Fibroblast of lung (primary cell): Measurements from ENCODE around the gene XPO6. TPM values are rescaled to one million over a fixed set of nuclear protein-coding genes. Genes with fewer than 3 reads are reported as not detected.

Source experiments
- DNase-seq, 2 donors: peaks; one replicate each; pipeline versions ENCODE4 v3.0.0 to v3.0.0-alpha.2; 2010; ENCODE audit warnings: low read depth in 2 of 2
- H2AFZ ChIP-seq: 2 replicates; pipeline ENCODE4 v1.5.1; 2012; ENCODE audit warnings: low read length, control low read depth, inconsistent platforms
- H3K27ac ChIP-seq: 2 replicates; pipeline ENCODE4 v1.5.1; 2011; ENCODE audit warnings: low read length, control low read depth; ENCODE audit not compliant: insufficient read depth
- H3K27me3 ChIP-seq: 2 replicates; pipeline ENCODE4 v1.5.1; 2011; ENCODE audit warnings: mild to moderate bottlenecking, low read length; ENCODE audit not compliant: control insufficient read depth, insufficient read depth
- H3K36me3 ChIP-seq: 2 replicates; pipeline ENCODE4 v1.5.1; 2011; ENCODE audit warnings: low read length; ENCODE audit not compliant: control insufficient read depth, insufficient read depth
- H3K4me1 ChIP-seq: 2 replicates; pipeline ENCODE4 v1.5.1; 2011; ENCODE audit warnings: low read length; ENCODE audit not compliant: control insufficient read depth, insufficient read depth; ENCODE audit errors: extremely low read depth
- H3K4me2 ChIP-seq: 2 replicates; pipeline ENCODE4 v1.5.1; 2011; ENCODE audit warnings: low read length, control low read depth; ENCODE audit not compliant: insufficient read depth; ENCODE audit errors: extremely low read depth
- H3K4me3 ChIP-seq, 4 experiments: fragments of 200-600 bp in 1 of 4; sonication (generic) in 1 of 4; replicated peaks in 1 of 4; 2 replicates each; pipeline ENCODE4 v1.5.1; 2011 to 2016; ENCODE audit warnings: low read length in 4 of 4, low read depth in 3 of 4, mild to moderate bottlenecking in 3 of 4, control low read depth in 2 of 4, inconsistent platforms in 1 of 4, mixed read lengths in 1 of 4; ENCODE audit not compliant: insufficient read depth in 1 of 4; ENCODE audit errors: control extremely low read depth in 1 of 4
- H3K79me2 ChIP-seq: 2 replicates; pipeline ENCODE4 v1.5.1; 2012; ENCODE audit warnings: mild to moderate bottlenecking, low read length, inconsistent platforms; ENCODE audit not compliant: control insufficient read depth, insufficient read depth
- H3K9ac ChIP-seq: 2 replicates; pipeline ENCODE4 v1.5.1; 2011; ENCODE audit warnings: mild to moderate bottlenecking, low read length, control low read depth; ENCODE audit not compliant: insufficient read depth
- H3K9me3 ChIP-seq: 2 replicates; pipeline ENCODE4 v1.5.1; 2012; ENCODE audit warnings: low read depth, low read length; ENCODE audit not compliant: control insufficient read depth, insufficient read depth
- H4K20me1 ChIP-seq: 2 replicates; pipeline ENCODE4 v1.5.1; 2011; ENCODE audit warnings: low read length; ENCODE audit not compliant: control insufficient read depth, insufficient read depth; ENCODE audit errors: extremely low read depth
- CTCF ChIP-seq, 2 donors: IDR thresholded peaks in 1 of 2; conservative IDR thresholded peaks in 1 of 2; 1 replicate in 1 of 2; 2 replicates in 1 of 2; pipeline ENCODE4 v1.5.1; 2011 to 2012; ENCODE audit warnings: low read length in 2 of 2, control low read depth in 1 of 2, inconsistent platforms in 1 of 2, low read depth in 1 of 2, mild to moderate bottlenecking in 1 of 2
- EZH2 ChIP-seq: IDR thresholded peaks from 2 replicates; pipeline ENCODE4 v1.5.1; 2012; ENCODE audit warnings: low read length, control low read depth, mild to moderate bottlenecking; ENCODE audit errors: missing control alignments
- polyA plus RNA-seq, 2 donors: library from polyadenylated mRNA; depleted of rRNA in 1 of 2; stranded (reverse) in 1 of 2; unstranded in 1 of 2; fragments of >200 nt; gene quantifications; 2 replicates each; pipeline ENCODE4 v1.2.1, GENCODE V29; 2011 to 2012; ENCODE audit warnings: missing spikeins in 1 of 2
- total RNA-seq: library from RNA; depleted of rRNA; stranded (reverse); fragments of >200 nt; gene quantifications from 2 replicates; pipeline ENCODE4 v1.2.1, GENCODE V29; 2014

The XPO6 gene
- total and polyA plus RNA-seq, 2 donors (not counting 1 experiment from before 2014, with no cell fraction given) = 134 to 185 TPM

GRCh38 chr16:28189245-28189644 lies 22.5 kb downstream of the XPO6 start:
- peak in 1 of 2 donors; percentile 43 for DNase-seq
- peaks cover 35% of the 10 kb centered on the region for H3K4me1 ChIP-seq
- peaks cover 1% of the 10 kb centered on the region for H4K20me1 ChIP-seq
- H3K9ac ChIP-seq = no peak overlapping the region
- peaks cover 92% of the 10 kb centered on the region for H3K79me2 ChIP-seq
- no peaks in the 10 kb centered on the region for H3K27me3 ChIP-seq
- H3K27ac ChIP-seq = no peak overlapping the region
- TF ChIP-seq EZH2 (no peak), CTCF (conservative IDR thresholded peaks at IDR 0.05 in 1 of 2, IDR thresholded peaks at IDR 0.05 in 1 of 2; ENCODE audit: low read depth in 1 of 2, low read length in 2 of 2) (no peak)
- H2AFZ ChIP-seq = no peak overlapping the region
- H3K4me3 ChIP-seq = no peak overlapping the region
- no peaks in the 10 kb centered on the region for H3K9me3 ChIP-seq
- no peaks in the 10 kb centered on the region for H3K36me3 ChIP-seq
- no peak overlapping the region for H3K4me2 ChIP-seq

GRCh38 chr16:28188085-28188916 lies 23.5 kb downstream of the XPO6 start:
- Histone ChIP-seq H3K9ac (no peak overlapping the region), H3K27ac (peak overlapping the region; percentile 44), H3K36me3 (no peaks in the 10 kb centered on the region), H4K20me1 (peaks cover 1% of the 10 kb centered on the region), H3K9me3 (no peaks in the 10 kb centered on the region), H3K4me1 (peaks cover 36% of the 10 kb centered on the region), H3K4me3 (no peak overlapping the region), H3K79me2 (peaks cover 98% of the 10 kb centered on the region), H2AFZ (no peak overlapping the region), H3K27me3 (no peaks in the 10 kb centered on the region), H3K4me2 (peak overlapping the region; percentile 35)
- peak in 1 of 2 donors; percentile 58 for DNase-seq
- TF ChIP-seq CTCF (conservative IDR thresholded peaks at IDR 0.05 in 1 of 2, IDR thresholded peaks at IDR 0.05 in 1 of 2; ENCODE audit: low read depth in 1 of 2, low read length in 2 of 2) = no peak
- no peak for TF ChIP-seq EZH2

- Histone ChIP-seq H3K9ac (no peak overlapping the region), H3K9me3 (no peaks in the 10 kb centered on the region), H3K4me1 (peaks cover 35% of the 10 kb centered on the region), H2AFZ (no peak overlapping the region), H3K27me3 (no peaks in the 10 kb centered on the region), H4K20me1 (peaks cover 1% of the 10 kb centered on the region), H3K27ac (peak overlapping the region; percentile 44), H3K79me2 (peaks cover 98% of the 10 kb centered on the region), H3K4me3 (no peak overlapping the region), H3K4me2 (no peak overlapping the region), H3K36me3 (no peaks in the 10 kb centered on the region)
- DNase-seq = no peak
- no peak for TF ChIP-seq CTCF (conservative IDR thresholded peaks at IDR 0.05 in 1 of 2, IDR thresholded peaks at IDR 0.05 in 1 of 2; ENCODE audit: low read depth in 1 of 2, low read length in 2 of 2)
- no peak for TF ChIP-seq EZH2
Observed at GRCh38 chr16:28187595-28188004, 24.2 kb downstream of the XPO6 start.
